IMR-90 (cell line): ENCODE data around the gene FBN1. TPM values are rescaled to one million over a fixed set of nuclear protein-coding genes. Genes with fewer than 3 reads are reported as not detected.

Source experiments
- ATAC-seq: fragments of 200-7000 bp; cut with Tn5 transposase; 2 replicates; pipeline ENCODE4 v1.9.1; 2020; ENCODE audit warnings: low read depth, mild to moderate bottlenecking, moderate library complexity
- BruUV-seq: library from RNA; stranded (reverse); fragments of 400-500 nt; replicated peaks from 2 replicates; lab custom pipeline; 2021; lab: Mats Ljungman, UMichigan
- CTCF ChIA-PET: fragments of 300-600 bp; formaldehyde crosslinking; extraction: SDS; loops from one replicate; lab custom pipeline; 2021; ENCODE audit warnings: antibody characterized with exemption; lab: Yijun Ruan, JAX
- POLR2A ChIA-PET: fragments of 300-600 bp; sonication (Branson Sonifier 250); formaldehyde crosslinking; loops from one replicate; lab custom pipeline; 2022; ENCODE audit warnings: antibody characterized with exemption; ENCODE audit not compliant: unreplicated experiment; lab: Charles Lee
- DNase-seq: peaks from one replicate; pipeline ENCODE4 v3.0.0; 2013
- H2AFZ ChIP-seq: replicated peaks from 2 replicates; pipeline ENCODE3; 2013; ENCODE audit warnings: low read length, mild to moderate bottlenecking; ENCODE audit not compliant: poor library complexity
- H2AK5ac ChIP-seq: 2 replicates; pipeline ENCODE4 v1.6.1; 2013; ENCODE audit warnings: low read depth, low read length, inconsistent platforms
- H2AK9ac ChIP-seq: replicated peaks from 2 replicates; pipeline ENCODE3; 2013; ENCODE audit warnings: mild to moderate bottlenecking, low read depth, low read length, moderate library complexity; ENCODE audit not compliant: poor library complexity
- H2BK120ac ChIP-seq: 2 replicates; pipeline ENCODE4 v1.6.1; 2013; ENCODE audit warnings: low read depth, low read length, inconsistent platforms
- H2BK15ac ChIP-seq: 3 replicates; pipeline ENCODE4 v1.6.1; 2013; ENCODE audit warnings: low read depth, low read length, inconsistent platforms
- H2BK20ac ChIP-seq: 2 replicates; pipeline ENCODE4 v1.6.1; 2013; ENCODE audit warnings: low read depth, mild to moderate bottlenecking, inconsistent platforms, low read length, moderate library complexity
- H2BK5ac ChIP-seq: 2 replicates; pipeline ENCODE4 v1.6.1; 2013; ENCODE audit warnings: mild to moderate bottlenecking, low read depth, low read length, inconsistent platforms; ENCODE audit not compliant: poor library complexity, severe bottlenecking
- H3K14ac ChIP-seq: replicated peaks from 2 replicates; pipeline ENCODE4 v1.6.1; 2013; ENCODE audit warnings: low read depth, low read length, inconsistent platforms
- H3K18ac ChIP-seq: 2 replicates; pipeline ENCODE4 v1.6.1; 2013; ENCODE audit warnings: low read depth, low read length, control low read depth
- H3K23ac ChIP-seq: 2 replicates; pipeline ENCODE4 v1.6.1; 2013; ENCODE audit warnings: low read depth, low read length, inconsistent platforms
- H3K27ac ChIP-seq: 2 replicates; pipeline ENCODE4 v1.5.1; 2013; ENCODE audit warnings: mild to moderate bottlenecking, control low read depth, low read length; ENCODE audit not compliant: insufficient read depth
- H3K27me3 ChIP-seq: 2 replicates; pipeline ENCODE4 v1.6.1; 2013; ENCODE audit warnings: low read length; ENCODE audit not compliant: control insufficient read depth, insufficient read depth
- H3K36me3 ChIP-seq: 2 replicates; pipeline ENCODE4 v1.6.1; 2013; ENCODE audit warnings: low read length, mixed read lengths; ENCODE audit not compliant: control insufficient read depth, insufficient read depth
- H3K4ac ChIP-seq: 2 replicates; pipeline ENCODE4 v1.6.1; 2013; ENCODE audit warnings: low read depth, low read length, inconsistent platforms
- H3K4me1 ChIP-seq: 2 replicates; pipeline ENCODE4 v1.6.1; 2013; ENCODE audit warnings: low read length, mixed read lengths; ENCODE audit not compliant: control insufficient read depth, insufficient read depth
- H3K4me2 ChIP-seq: 2 replicates; pipeline ENCODE4 v1.6.1; 2013; ENCODE audit warnings: low read depth, mild to moderate bottlenecking, control low read depth, low read length, moderate library complexity
- H3K4me3 ChIP-seq: 2 replicates; pipeline ENCODE4 v1.5.1; 2013; ENCODE audit warnings: low read depth, mild to moderate bottlenecking, control low read depth, low read length, moderate library complexity; ENCODE audit not compliant: insufficient read depth
- H3K56ac ChIP-seq: 2 replicates; pipeline ENCODE4 v1.6.1; 2013; ENCODE audit warnings: low read length, inconsistent platforms; ENCODE audit not compliant: insufficient read depth; ENCODE audit errors: extremely low read depth
- H3K79me1 ChIP-seq, 2 experiments: 2 replicates each; pipeline ENCODE4 v1.6.1; 2013; ENCODE audit warnings: low read length in 2 of 2, inconsistent platforms in 1 of 2, low read depth in 1 of 2
- H3K9ac ChIP-seq: 2 replicates; pipeline ENCODE4 v1.6.1; 2013; ENCODE audit warnings: low read depth, low read length, control low read depth
- H3K9me1 ChIP-seq: 2 replicates; pipeline ENCODE4 v1.6.1; 2013; ENCODE audit warnings: low read length, inconsistent platforms; ENCODE audit not compliant: insufficient read depth
- H3K9me3 ChIP-seq: 2 replicates; pipeline ENCODE4 v1.6.1; 2013; ENCODE audit warnings: low read length; ENCODE audit not compliant: control insufficient read depth, insufficient read depth
- H4K20me1 ChIP-seq: 2 replicates; pipeline ENCODE4 v1.6.1; 2013; ENCODE audit warnings: low read length, inconsistent platforms; ENCODE audit not compliant: insufficient read depth
- H4K5ac ChIP-seq: 2 replicates; pipeline ENCODE4 v1.6.1; 2013; ENCODE audit warnings: mild to moderate bottlenecking, low read depth, low read length, control low read depth
- H4K8ac ChIP-seq, 2 experiments: 2 replicates each; pipeline ENCODE4 v1.6.1; 2013; ENCODE audit warnings: low read depth in 2 of 2, low read length in 2 of 2, control low read depth in 1 of 2, inconsistent platforms in 1 of 2
- H4K91ac ChIP-seq: 2 replicates; pipeline ENCODE4 v1.6.1; 2013; ENCODE audit warnings: low read depth, low read length, inconsistent platforms; ENCODE audit not compliant: insufficient read depth
- CEBPB ChIP-seq: IDR thresholded peaks from 2 replicates; pipeline ENCODE4 v1.6.1; 2012; ENCODE audit warnings: low read depth, low read length, improper control_type of control experiment
- CTCF ChIP-seq: conservative IDR thresholded peaks from 2 replicates; pipeline ENCODE4 v1.5.1; 2012; ENCODE audit warnings: mild to moderate bottlenecking, low read depth, low read length, improper control_type of control experiment
- WGBS, 2 experiments: methylation state at CpG; one replicate each; pipeline versions ENCODE4 v1.1.5 to v1.1.7; 2013; ENCODE audit warnings: missing lambda C conversion rate in 2 of 2; ENCODE audit not compliant: insufficient read length in 1 of 2; ENCODE audit errors: extremely low coverage in 2 of 2; 5-methylcytosine and 5-hydroxymethylcytosine counted together
- dilution Hi-C: fragments of 300-500 bp; cut with HindIII; formaldehyde crosslinking; loops from one replicate; pipeline ENCODE4 v1.14.3; 2018; ENCODE audit warnings: low sequenced_read_pairs; ENCODE audit not compliant: unreplicated experiment
- in situ Hi-C: fragments of 300-500 bp; cut with MboI; formaldehyde crosslinking; loops from 3 replicates; pipeline ENCODE4 v1.14.3; 2019; ENCODE audit warnings: low sequenced_read_pairs, inconsistent platforms, mixed read lengths
- intact Hi-C: fragments of 100-400 bp; cut with micrococcal nuclease; formaldehyde crosslinking; loops from 2 replicates; pipeline ENCODE4 v1.10.0; 2022
- polyA plus RNA-seq, 3 experiments: library from polyadenylated mRNA; depleted of rRNA; stranded (reverse); fragments of >200 nt; gene quantifications; 2 replicates each; pipeline ENCODE4 v1.2.3, GENCODE V29; 2012; ENCODE audit warnings: low replicate concordance in 1 of 3
- total RNA-seq: library from RNA; depleted of rRNA; stranded (reverse); fragments of >200 nt; gene quantifications from 2 replicates; pipeline ENCODE4 v1.2.3, GENCODE V29; 2012

Gene FBN1
- total and polyA plus RNA-seq, 2 of the 4 experiments (the other 2 are of a cell fraction), result 134 to 283 TPM

DNA sequence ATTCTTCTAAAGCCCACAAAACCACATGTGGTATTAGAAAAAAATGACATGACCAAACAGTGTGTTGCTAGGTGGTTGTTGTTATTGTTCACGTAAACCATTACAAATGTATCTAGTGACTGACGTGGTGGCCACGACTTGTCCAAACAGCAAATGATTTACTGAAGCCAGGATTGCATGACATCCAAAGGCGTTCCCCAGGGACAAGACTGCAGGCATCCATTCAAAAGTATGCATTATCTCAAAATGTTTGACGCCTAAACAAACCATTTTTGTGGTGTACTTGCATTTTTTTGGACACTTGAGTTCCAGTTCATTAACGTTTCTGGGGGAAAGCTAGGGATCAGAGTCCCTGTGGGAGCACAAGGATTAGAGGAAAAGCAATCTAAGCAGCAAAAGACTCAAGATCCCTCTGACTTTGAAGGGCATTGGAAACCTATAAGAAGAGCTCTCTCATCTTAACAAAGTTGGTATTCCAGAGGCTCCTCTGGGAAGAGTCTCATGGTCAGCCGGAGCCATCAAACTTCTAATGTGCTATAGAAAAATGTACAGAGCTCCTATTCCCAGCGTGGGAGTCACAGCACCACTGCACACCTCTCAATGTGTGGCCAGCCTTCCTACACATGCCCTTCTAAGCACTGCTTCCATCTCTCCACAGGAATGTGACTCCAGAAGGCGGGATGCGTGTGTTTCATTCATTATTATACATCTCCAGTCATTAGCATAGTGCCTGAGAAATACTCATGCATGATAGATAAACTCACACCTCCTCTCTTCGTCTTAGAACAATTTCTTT lies 62.9 kb downstream of the FBN1 start:
- DNase-seq (peak; percentile 83), ATAC-seq (peak; percentile 64)
- 96% methylated on average over 4 of the region's 11 CpGs; no CpG with 5 or more reads in 1 of the 2 experiments for WGBS, 2 experiments
- intact Hi-C loops (no loop called here), in situ Hi-C loops (no loop called here), dilution Hi-C loops (no loop called here)
- peaks cover 6% of the 10 kb centered on the region for H3K4me1 ChIP-seq
- H4K20me1 ChIP-seq, result peaks cover 23% of the 10 kb centered on the region
- H4K91ac ChIP-seq, result peak overlapping the region; percentile 46; the same call in 1 of the 2 replicates
- H3K23ac ChIP-seq, result peak overlapping the region; percentile 69
- peak overlapping the region; percentile 36; the same call in 1 of the 2 replicates for H3K56ac ChIP-seq
- peak overlapping the region; percentile 84 for H2AK5ac ChIP-seq
- H3K9me1 ChIP-seq, result peaks cover 16% of the 10 kb centered on the region
- peaks cover 1% of the 10 kb centered on the region for H3K36me3 ChIP-seq
- H4K5ac ChIP-seq, result peak overlapping the region; percentile 4; the same call in 1 of the 2 replicates
- H2AFZ ChIP-seq, result no peak overlapping the region
- H2BK15ac ChIP-seq, result no peak overlapping the region; the same call in 2 of the 3 replicates
- H3K4me2 ChIP-seq, result peak overlapping the region; percentile 18; the same call in 1 of the 2 replicates
- TF ChIP-seq CTCF (no peak), CEBPB (peak; percentile 55; the same call in 1 of the 2 replicates)
- H3K9ac ChIP-seq, result no peak overlapping the region
- POLR2A ChIA-PET, result no interaction called here
- H3K4ac ChIP-seq, result peak overlapping the region; percentile 47; the same call in 1 of the 2 replicates
- peak overlapping the region; percentile 82 for H3K14ac ChIP-seq
- no peaks in the 10 kb centered on the region for H3K27me3 ChIP-seq
- peaks cover 23 to 69% of the 10 kb centered on the region in 2 experiments for H3K79me1 ChIP-seq
- no peaks in the 10 kb centered on the region for H3K9me3 ChIP-seq
- H3K18ac ChIP-seq, result peak overlapping the region; percentile 75
- H3K27ac ChIP-seq, result peak overlapping the region; percentile 63; the same call in 1 of the 2 replicates
- peak overlapping the region; percentile 60 for H2BK20ac ChIP-seq
- H2AK9ac ChIP-seq, result no peak overlapping the region
- BruUV-seq, result no TSS peak
- H2BK120ac ChIP-seq, result peak overlapping the region; percentile 43
- CTCF ChIA-PET, result interaction anchor here (0.8 kb wide), 1 partner anchor 11 kb away, joined by 3 read pairs; no protein-coding TSS in a partner anchor
- peak overlapping the region in 1 of 2 experiments; percentile 14; a peak in 1 of 4 replicates for H4K8ac ChIP-seq
- H2BK5ac ChIP-seq, result peak overlapping the region; percentile 79
- H3K4me3 ChIP-seq, result no peak overlapping the region
